Measurements from ENCODE around the gene RAMP3. TPM values are rescaled to one million over a fixed set of nuclear protein-coding genes. Genes with fewer than 3 reads are reported as not detected.
"Not testable (repeated sequence)": the region's sequence is repeated elsewhere in the genome, so short reads cannot be mapped to it uniquely, and the experiment has no call there.

Gene RAMP3
- total RNA-seq, 1 donor from 2014 or later: not detected

- TF ChIP-seq CTCF (IDR thresholded peaks at IDR 0.05; ENCODE audit: partially characterized antibody, unreplicated experiment): no peak
- DNase-seq: no peak
- Mint-ChIP-seq H3K9me3 (ENCODE audit: unreplicated experiment) (no peaks in the 10 kb centered on the region), H3K36me3 (ENCODE audit: unreplicated experiment) (no peaks in the 10 kb centered on the region), H3K4me1 (ENCODE audit: low read depth, unreplicated experiment) (peaks cover 2% of the 10 kb centered on the region), H3K27me3 (ENCODE audit: unreplicated experiment) (peaks cover 7% of the 10 kb centered on the region), H3K27ac (ENCODE audit: unreplicated experiment) (no peak overlapping the region), H3K4me3 (ENCODE audit: unreplicated experiment) (no peak overlapping the region)
Measured at GRCh38 chr7:45150199-45150598, 7.4 kb upstream of the RAMP3 start.

GRCh38 chr7:45151131-45151684 is 6.4 kb upstream of the RAMP3 start:
- peaks cover 8% of the 10 kb centered on the region for H3K27me3 Mint-ChIP-seq (ENCODE audit: unreplicated experiment)
- no peaks in the 10 kb centered on the region for H3K36me3 Mint-ChIP-seq (ENCODE audit: unreplicated experiment)
- H3K27ac Mint-ChIP-seq (ENCODE audit: unreplicated experiment): no peak overlapping the region
- no peak for TF ChIP-seq CTCF (IDR thresholded peaks at IDR 0.05; ENCODE audit: partially characterized antibody, unreplicated experiment)
- H3K9me3 Mint-ChIP-seq (ENCODE audit: unreplicated experiment): no peaks in the 10 kb centered on the region
- H3K4me3 Mint-ChIP-seq (ENCODE audit: unreplicated experiment): no peak overlapping the region
- no peak for DNase-seq
- H3K4me1 Mint-ChIP-seq (ENCODE audit: low read depth, unreplicated experiment): peaks cover 2% of the 10 kb centered on the region

GRCh38 chr7:45151967-45152366 is 5.6 kb upstream of the RAMP3 start:
- TF ChIP-seq CTCF (IDR thresholded peaks at IDR 0.05; ENCODE audit: partially characterized antibody, unreplicated experiment): no peak
- Mint-ChIP-seq H3K36me3 (ENCODE audit: unreplicated experiment) (no peaks in the 10 kb centered on the region), H3K4me3 (ENCODE audit: unreplicated experiment) (no peak overlapping the region), H3K27me3 (ENCODE audit: unreplicated experiment) (peaks cover 11% of the 10 kb centered on the region), H3K4me1 (ENCODE audit: low read depth, unreplicated experiment) (peaks cover 2% of the 10 kb centered on the region), H3K27ac (ENCODE audit: unreplicated experiment) (no peak overlapping the region), H3K9me3 (ENCODE audit: unreplicated experiment) (no peaks in the 10 kb centered on the region)
- no peak for DNase-seq

GRCh38 chr7:45153233-45153632 is 4.4 kb upstream of the RAMP3 start:
- no peak for TF ChIP-seq CTCF (IDR thresholded peaks at IDR 0.05; ENCODE audit: partially characterized antibody, unreplicated experiment)
- Mint-ChIP-seq H3K4me3 (ENCODE audit: unreplicated experiment) (no peak overlapping the region), H3K36me3 (ENCODE audit: unreplicated experiment) (peaks cover 1% of the 10 kb centered on the region), H3K4me1 (ENCODE audit: low read depth, unreplicated experiment) (peaks cover 2% of the 10 kb centered on the region), H3K27ac (ENCODE audit: unreplicated experiment) (no peak overlapping the region), H3K27me3 (ENCODE audit: unreplicated experiment) (peaks cover 14% of the 10 kb centered on the region), H3K9me3 (ENCODE audit: unreplicated experiment) (peaks cover under 1% of the 10 kb centered on the region)
- DNase-seq: no peak

- not testable (repeated sequence) for H3K4me1 Mint-ChIP-seq (ENCODE audit: low read depth, unreplicated experiment); DNase-seq; H3K4me3 Mint-ChIP-seq (ENCODE audit: unreplicated experiment); H3K27ac Mint-ChIP-seq (ENCODE audit: unreplicated experiment); H3K9me3 Mint-ChIP-seq (ENCODE audit: unreplicated experiment); H3K36me3 Mint-ChIP-seq (ENCODE audit: unreplicated experiment)
- H3K27me3 Mint-ChIP-seq (ENCODE audit: unreplicated experiment): peaks cover 19% of the 10 kb centered on the region
Measured at GRCh38 chr7:45153861-45154260, 3.7 kb upstream of the RAMP3 start.
